T-helper 1 cell treated with Interleukin-12 subunit alpha and Interleukin-12 subunit beta and Interleukin-4 antibody, amounts not matched to agents 30 μg/mL and 1 μg/mL, for 36 hours (primary cell): ENCODE data around the gene TXLNG.
"Not testable (repeated sequence)": the region's sequence is repeated elsewhere in the genome, so short reads cannot be mapped to it uniquely, and the experiment has no call there.

Experiments used
- H3K27ac Mint-ChIP-seq: one replicate; pipeline ENCODE4 v1.8.0; 2021; ENCODE audit warnings: mild to moderate bottlenecking, mixed read lengths
- H3K27me3 Mint-ChIP-seq: one replicate; pipeline ENCODE4 v1.8.0; 2021; ENCODE audit warnings: low read depth, mixed read lengths
- H3K36me3 Mint-ChIP-seq: one replicate; pipeline ENCODE4 v1.8.0; 2021; ENCODE audit warnings: low read depth, mixed read lengths
- H3K4me1 Mint-ChIP-seq: one replicate; pipeline ENCODE4 v1.8.0; 2021; ENCODE audit warnings: low read depth, mixed read lengths
- H3K4me3 Mint-ChIP-seq: one replicate; pipeline ENCODE4 v1.8.0; 2021; ENCODE audit warnings: mild to moderate bottlenecking, moderate library complexity, mixed read lengths
- H3K9me3 Mint-ChIP-seq: one replicate; pipeline ENCODE4 v1.8.0; 2021; ENCODE audit warnings: mixed read lengths

TXLNG gene

DNA sequence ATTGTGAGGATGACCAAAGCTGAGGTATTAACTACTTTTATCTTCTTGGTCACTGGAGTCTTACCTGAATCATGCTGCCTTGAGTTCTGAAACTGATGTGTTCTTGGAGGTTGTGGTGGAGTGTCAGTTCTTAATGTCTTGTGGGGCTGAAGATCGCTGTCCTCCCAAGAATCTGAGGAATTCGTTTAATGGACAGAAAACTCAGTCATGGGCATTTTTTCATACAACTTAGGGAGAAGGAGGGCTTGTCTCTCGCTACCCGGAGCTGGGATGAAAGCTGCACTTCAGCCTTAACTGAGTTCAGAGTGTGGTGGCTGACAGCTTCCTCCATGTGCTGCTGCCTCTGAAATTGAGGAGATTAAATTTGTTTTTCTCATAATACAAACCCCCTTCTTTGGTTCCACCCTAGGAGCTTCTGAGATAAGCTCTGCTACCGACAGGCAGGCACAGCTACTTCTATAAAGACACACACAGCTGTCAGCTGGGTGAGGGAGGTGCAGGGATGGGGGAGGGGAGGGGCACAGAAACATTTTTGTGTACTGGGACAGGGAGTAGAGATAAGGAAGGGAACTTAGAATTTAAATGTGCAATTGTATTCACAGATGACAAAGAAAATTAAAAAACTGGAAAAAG lies 53.1 kb downstream of the TXLNG start:
- Mint-ChIP-seq H3K36me3 (peaks cover 1% of the 10 kb centered on the region), H3K27ac (peak overlapping the region; percentile 26), H3K27me3 (no peaks in the 10 kb centered on the region), H3K4me3 (no peak overlapping the region), H3K4me1 (no peaks in the 10 kb centered on the region), H3K9me3 (no peaks in the 10 kb centered on the region)

DNA sequence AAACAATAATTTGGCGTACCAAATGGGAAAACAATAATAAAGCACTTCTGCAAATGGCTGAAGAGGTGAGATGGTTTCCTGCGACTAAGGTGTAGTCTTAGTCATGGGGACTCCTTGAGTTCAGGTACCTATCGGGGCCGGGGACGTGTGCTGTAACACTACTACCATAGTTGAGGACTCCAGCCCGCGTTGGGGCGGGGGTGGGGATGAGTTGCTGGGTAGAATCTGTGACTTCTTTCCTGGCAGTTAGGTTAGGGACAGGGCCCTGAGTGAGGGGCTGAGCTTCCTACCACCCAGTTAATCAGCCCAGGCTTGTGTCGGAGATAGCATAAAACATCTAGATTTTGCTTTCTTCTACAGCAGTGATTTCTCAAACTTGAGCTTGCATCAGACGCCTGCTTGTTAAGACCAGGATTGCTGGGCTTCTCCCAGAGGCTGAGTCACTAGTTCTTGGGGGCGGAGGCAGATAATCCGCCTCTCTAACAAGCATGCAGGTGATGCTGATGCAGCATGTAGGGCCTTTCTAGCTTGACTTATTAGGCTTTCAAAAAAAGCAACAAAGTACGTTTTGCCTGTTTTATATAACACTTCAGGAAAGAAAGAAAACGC lies 53.7 kb downstream of the TXLNG start:
- Mint-ChIP-seq H3K27ac (no peak overlapping the region), H3K4me1 (no peaks in the 10 kb centered on the region), H3K9me3 (no peaks in the 10 kb centered on the region), H3K27me3 (no peaks in the 10 kb centered on the region), H3K36me3 (no peaks in the 10 kb centered on the region), H3K4me3 (no peak overlapping the region)

- Mint-ChIP-seq H3K4me3 (no peak overlapping the region), H3K9me3 (no peaks in the 10 kb centered on the region), H3K4me1 (peaks cover 3% of the 10 kb centered on the region), H3K27me3 (no peaks in the 10 kb centered on the region), H3K36me3 (peaks cover 4% of the 10 kb centered on the region), H3K27ac (no peak overlapping the region)
These were observed 56.4 kb downstream of the TXLNG start for GRCh38 chrX:16842684-16843083.

GRCh38 chrX:16843208-16843909 lies 57.1 kb downstream of the TXLNG start:
- Mint-ChIP-seq H3K9me3 (no peaks in the 10 kb centered on the region), H3K27ac (no peak overlapping the region), H3K36me3 (peaks cover 8% of the 10 kb centered on the region), H3K4me3 (no peak overlapping the region), H3K27me3 (no peaks in the 10 kb centered on the region), H3K4me1 (peaks cover 3% of the 10 kb centered on the region)

GRCh38 chrX:16845686-16846085 lies 59.4 kb downstream of the TXLNG start:
- Mint-ChIP-seq H3K9me3 (no peaks in the 10 kb centered on the region), H3K4me3 (no peak overlapping the region), H3K36me3 (peaks cover 16% of the 10 kb centered on the region), H3K27me3 (no peaks in the 10 kb centered on the region), H3K4me1 (peaks cover 3% of the 10 kb centered on the region), H3K27ac (no peak overlapping the region)

DNA sequence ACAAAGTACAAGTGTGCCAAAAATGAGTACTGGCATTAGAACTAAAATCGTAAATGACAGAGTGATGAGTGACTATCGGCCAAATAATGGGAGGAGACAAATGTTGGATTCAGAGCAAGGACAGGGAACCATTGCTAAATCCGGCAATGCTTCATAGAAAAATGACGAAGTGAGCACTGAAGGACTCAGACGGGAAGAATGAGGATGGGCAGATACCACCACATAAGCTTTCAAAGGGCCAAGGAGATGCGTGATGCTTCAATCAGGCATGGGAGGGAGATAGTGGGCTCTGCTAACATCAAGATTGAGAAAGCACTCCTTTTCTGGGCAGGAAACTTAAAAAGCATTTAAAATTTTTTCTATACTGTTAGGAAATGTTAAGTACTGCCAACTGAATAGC lies 62.3 kb downstream of the TXLNG start:
- peaks cover 30% of the 10 kb centered on the region for H3K36me3 Mint-ChIP-seq

DNA sequence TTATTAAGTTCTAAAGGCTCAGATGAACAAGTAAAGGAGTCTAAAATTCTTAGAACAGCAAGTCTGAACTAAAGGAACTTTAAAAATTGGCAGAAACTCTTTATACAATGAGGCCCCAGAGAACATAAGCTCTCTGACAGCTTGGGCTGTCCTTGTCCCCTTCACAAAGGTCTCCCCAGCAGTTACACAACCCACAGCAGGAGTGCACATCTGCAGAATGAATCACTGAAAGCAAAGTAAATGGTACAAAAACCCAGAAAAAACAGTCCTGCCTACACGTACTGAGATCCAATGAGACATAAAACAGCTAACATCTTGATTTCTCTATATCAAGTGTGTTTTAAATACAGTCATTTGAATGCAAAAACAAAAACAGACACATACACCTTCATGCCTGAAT lies 65.2 kb downstream of the TXLNG start:
- peaks cover 28% of the 10 kb centered on the region for H3K36me3 Mint-ChIP-seq
- peaks cover 5% of the 10 kb centered on the region for H3K4me1 Mint-ChIP-seq
- H3K4me3 Mint-ChIP-seq, result no peak overlapping the region
- H3K27me3 Mint-ChIP-seq, result no peaks in the 10 kb centered on the region
- H3K9me3 Mint-ChIP-seq, result no peaks in the 10 kb centered on the region
- H3K27ac Mint-ChIP-seq, result no peak overlapping the region

More for the DNA sequence above, 62.3 kb downstream of the TXLNG start:
- Mint-ChIP-seq H3K4me3 (no peak overlapping the region), H3K9me3 (no peaks in the 10 kb centered on the region), H3K27ac (no peak overlapping the region), H3K27me3 (no peaks in the 10 kb centered on the region), H3K4me1 (peaks cover 3% of the 10 kb centered on the region)

DNA sequence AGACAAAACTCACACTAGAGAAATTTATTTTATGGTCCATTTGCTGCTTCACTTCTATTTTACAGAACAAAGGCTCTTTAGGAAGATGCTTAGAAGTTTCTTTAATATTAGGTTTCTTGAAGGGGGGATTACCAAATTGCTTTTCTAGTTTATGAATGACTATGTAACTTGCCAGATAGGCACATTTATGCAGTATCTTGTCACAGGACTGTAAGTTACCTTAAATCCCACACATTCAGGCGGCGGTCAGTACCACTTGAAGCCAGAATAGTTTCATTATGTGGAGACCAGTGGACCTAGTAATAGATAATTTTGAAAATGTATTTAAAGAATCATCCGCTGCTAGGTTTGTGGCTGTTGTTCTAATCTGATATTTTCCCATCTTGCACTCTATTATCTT lies 65.6 kb downstream of the TXLNG start:
- Mint-ChIP-seq H3K4me3 (no peak overlapping the region), H3K27me3 (no peaks in the 10 kb centered on the region), H3K27ac (no peak overlapping the region), H3K36me3 (peaks cover 28% of the 10 kb centered on the region), H3K4me1 (peaks cover 6% of the 10 kb centered on the region), H3K9me3 (no peaks in the 10 kb centered on the region)

- Mint-ChIP-seq H3K27me3 (no peaks in the 10 kb centered on the region), H3K27ac (no peak overlapping the region), H3K9me3 (no peaks in the 10 kb centered on the region), H3K4me1 (peaks cover 10% of the 10 kb centered on the region), H3K36me3 (peaks cover 34% of the 10 kb centered on the region), H3K4me3 (no peak overlapping the region)
These were observed 66.4 kb downstream of the TXLNG start for GRCh38 chrX:16852617-16853179.

GRCh38 chrX:16853537-16853936 lies 67.3 kb downstream of the TXLNG start:
- no peaks in the 10 kb centered on the region for H3K27me3 Mint-ChIP-seq
- H3K27ac Mint-ChIP-seq, result no peak overlapping the region
- H3K4me1 Mint-ChIP-seq, result peaks cover 10% of the 10 kb centered on the region
- no peak overlapping the region for H3K4me3 Mint-ChIP-seq
- H3K36me3 Mint-ChIP-seq, result peaks cover 28% of the 10 kb centered on the region
- H3K9me3 Mint-ChIP-seq, result no peaks in the 10 kb centered on the region

DNA sequence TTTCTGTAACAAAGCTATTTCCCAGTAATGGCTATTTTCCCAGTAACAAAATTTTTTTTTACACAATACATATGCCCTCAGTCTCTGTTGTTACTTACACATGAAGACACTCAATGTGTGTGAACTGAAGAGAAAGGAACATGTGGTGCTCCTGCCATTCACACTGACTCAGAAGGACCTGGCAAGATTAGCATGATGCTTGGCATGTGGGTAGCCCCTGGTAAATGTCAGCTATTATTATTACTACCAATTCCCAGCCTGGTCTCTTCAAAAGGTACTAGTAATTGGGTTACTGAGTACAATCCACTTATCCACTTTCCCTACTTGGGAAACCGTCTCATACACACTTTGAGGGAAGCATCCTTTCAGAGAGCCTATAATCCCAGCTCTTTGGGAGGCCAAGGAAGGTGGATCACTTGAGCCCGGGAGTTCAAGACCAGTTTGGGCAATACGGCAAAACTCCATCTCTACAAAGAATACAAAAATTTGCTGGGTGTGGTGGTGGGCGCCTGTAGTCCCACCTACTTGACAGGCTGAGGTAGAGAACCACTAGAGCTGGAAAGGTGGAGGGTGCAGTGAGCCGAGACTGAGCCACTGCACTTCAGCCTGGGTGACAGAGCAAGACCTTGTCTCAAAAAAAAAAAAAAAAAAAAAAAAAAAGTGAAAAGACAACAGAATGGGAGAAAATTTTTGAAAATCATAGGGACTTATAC lies 69.3 kb downstream of the TXLNG start:
- no peak overlapping the region for H3K4me3 Mint-ChIP-seq
- peaks cover 26% of the 10 kb centered on the region for H3K36me3 Mint-ChIP-seq
- no peak overlapping the region for H3K27ac Mint-ChIP-seq
- peaks cover 18% of the 10 kb centered on the region for H3K4me1 Mint-ChIP-seq
- no peaks in the 10 kb centered on the region for H3K9me3 Mint-ChIP-seq
- H3K27me3 Mint-ChIP-seq, result no peaks in the 10 kb centered on the region

- peaks cover 18% of the 10 kb centered on the region for H3K4me1 Mint-ChIP-seq
- not testable (repeated sequence) for H3K27me3 Mint-ChIP-seq, H3K9me3 Mint-ChIP-seq, H3K4me3 Mint-ChIP-seq
- peaks cover 26% of the 10 kb centered on the region for H3K36me3 Mint-ChIP-seq
- peak overlapping the region; percentile 52 for H3K27ac Mint-ChIP-seq
These were observed 69.8 kb downstream of the TXLNG start for GRCh38 chrX:16856076-16856404.

DNA sequence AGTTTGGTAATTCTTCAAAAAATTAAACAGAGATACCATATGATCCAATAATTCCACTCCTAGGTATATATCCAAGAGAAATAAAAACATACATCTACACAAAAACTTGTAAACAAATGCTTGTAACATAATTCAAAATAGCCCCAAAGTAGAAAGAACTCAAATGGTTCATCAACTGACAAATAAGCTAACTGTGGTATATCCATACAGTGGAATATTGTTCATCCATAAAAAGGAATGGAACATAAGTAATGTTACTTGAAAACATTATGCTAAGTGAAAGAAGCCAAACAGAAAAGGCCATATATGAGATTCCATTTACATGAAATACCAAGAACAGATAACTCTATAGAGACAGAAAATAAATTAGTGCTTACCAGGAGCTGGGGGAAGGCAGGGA lies 70.5 kb downstream of the TXLNG start:
- H3K9me3 Mint-ChIP-seq, result no peaks in the 10 kb centered on the region
- H3K36me3 Mint-ChIP-seq, result peaks cover 20% of the 10 kb centered on the region
- H3K27ac Mint-ChIP-seq, result no peak overlapping the region
- H3K4me1 Mint-ChIP-seq, result peaks cover 18% of the 10 kb centered on the region
- H3K4me3 Mint-ChIP-seq, result no peak overlapping the region
- H3K27me3 Mint-ChIP-seq, result no peaks in the 10 kb centered on the region

DNA sequence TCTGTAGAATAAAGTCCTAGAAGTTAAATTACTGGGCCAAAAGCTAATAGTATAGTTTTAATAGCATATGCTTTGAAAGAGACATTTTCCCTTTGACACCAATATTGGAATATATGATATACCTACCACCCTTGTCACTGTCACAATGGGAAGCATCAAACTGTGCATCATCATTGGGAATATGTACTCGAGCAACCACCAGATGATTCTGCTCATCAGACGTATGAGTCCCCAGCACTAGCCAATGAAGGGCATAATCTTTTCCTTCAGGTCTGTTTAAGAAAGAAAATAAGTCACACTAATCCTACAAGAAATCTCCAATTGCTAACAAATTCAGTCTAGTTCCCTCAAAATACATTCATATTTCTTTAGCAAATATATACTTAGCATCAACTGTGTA lies 76.6 kb downstream of the TXLNG start:
- no peak overlapping the region for H3K27ac Mint-ChIP-seq

More for the DNA sequence above, 76.6 kb downstream of the TXLNG start:
- no peak overlapping the region for H3K4me3 Mint-ChIP-seq
- H3K9me3 Mint-ChIP-seq, result no peaks in the 10 kb centered on the region
- H3K4me1 Mint-ChIP-seq, result peaks cover 24% of the 10 kb centered on the region
- peaks cover 10% of the 10 kb centered on the region for H3K36me3 Mint-ChIP-seq
- H3K27me3 Mint-ChIP-seq, result no peaks in the 10 kb centered on the region
